Measurements from ENCODE around the gene SMIM3. TPM values are rescaled to one million over a fixed set of nuclear protein-coding genes. Genes with fewer than 3 reads are reported as not detected.

Gene SMIM3
- total and polyA plus RNA-seq, 2 of the 13 experiments (the other 11 are each of a cell fraction or from before 2014, with no cell fraction given): 11.6 to 96.7 TPM

DNA sequence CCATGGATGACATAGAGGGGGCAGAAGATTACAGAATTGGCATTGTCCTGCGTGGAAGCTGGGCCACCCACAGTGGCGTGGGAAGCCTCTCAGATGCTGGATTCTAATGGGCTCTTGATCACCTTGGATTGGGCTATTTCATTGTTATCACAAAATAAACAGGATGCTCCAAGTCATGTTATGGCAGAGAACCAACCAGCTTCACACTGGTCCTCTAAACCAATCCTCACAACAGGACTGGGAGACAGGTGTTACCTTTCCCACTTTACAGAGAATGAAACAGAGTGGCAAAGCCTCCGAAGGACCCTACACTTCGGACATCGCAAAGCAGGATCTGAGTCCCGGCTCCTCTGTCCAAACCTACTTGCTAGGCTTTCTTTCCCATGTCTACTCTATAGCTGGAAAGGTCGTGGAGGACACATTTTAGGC, 455 bp upstream of the SMIM3 start (continued):
- no peak for TF ChIP-seq NCOA5 (CRISPR knock-in tag; IDR thresholded peaks at IDR 0.05)
- TF ChIP-seq, protein P1, sequence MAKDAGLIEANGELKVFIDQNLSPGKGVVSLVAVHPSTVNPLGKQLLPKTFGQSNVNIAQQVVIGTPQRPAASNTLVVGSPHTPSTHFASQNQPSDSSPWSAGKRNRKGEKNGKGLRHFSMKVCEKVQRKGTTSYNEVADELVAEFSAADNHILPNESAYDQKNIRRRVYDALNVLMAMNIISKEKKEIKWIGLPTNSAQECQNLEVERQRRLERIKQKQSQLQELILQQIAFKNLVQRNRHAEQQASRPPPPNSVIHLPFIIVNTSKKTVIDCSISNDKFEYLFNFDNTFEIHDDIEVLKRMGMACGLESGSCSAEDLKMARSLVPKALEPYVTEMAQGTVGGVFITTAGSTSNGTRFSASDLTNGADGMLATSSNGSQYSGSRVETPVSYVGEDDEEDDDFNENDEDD (CRISPR knock-in tag; IDR thresholded peaks at IDR 0.05; ENCODE audit: borderline replicate concordance): no peak
- no peak for TF ChIP-seq SCMH1 (CRISPR knock-in tag; IDR thresholded peaks at IDR 0.05; ENCODE audit: borderline replicate concordance)
- no peak for TF ChIP-seq SMAD9 (CRISPR knock-in tag; IDR thresholded peaks at IDR 0.05)
- TF ChIP-seq ZNF766 (CRISPR knock-in tag; IDR thresholded peaks at IDR 0.05; ENCODE audit: borderline replicate concordance): no peak
- TF ChIP-seq, protein P2, sequence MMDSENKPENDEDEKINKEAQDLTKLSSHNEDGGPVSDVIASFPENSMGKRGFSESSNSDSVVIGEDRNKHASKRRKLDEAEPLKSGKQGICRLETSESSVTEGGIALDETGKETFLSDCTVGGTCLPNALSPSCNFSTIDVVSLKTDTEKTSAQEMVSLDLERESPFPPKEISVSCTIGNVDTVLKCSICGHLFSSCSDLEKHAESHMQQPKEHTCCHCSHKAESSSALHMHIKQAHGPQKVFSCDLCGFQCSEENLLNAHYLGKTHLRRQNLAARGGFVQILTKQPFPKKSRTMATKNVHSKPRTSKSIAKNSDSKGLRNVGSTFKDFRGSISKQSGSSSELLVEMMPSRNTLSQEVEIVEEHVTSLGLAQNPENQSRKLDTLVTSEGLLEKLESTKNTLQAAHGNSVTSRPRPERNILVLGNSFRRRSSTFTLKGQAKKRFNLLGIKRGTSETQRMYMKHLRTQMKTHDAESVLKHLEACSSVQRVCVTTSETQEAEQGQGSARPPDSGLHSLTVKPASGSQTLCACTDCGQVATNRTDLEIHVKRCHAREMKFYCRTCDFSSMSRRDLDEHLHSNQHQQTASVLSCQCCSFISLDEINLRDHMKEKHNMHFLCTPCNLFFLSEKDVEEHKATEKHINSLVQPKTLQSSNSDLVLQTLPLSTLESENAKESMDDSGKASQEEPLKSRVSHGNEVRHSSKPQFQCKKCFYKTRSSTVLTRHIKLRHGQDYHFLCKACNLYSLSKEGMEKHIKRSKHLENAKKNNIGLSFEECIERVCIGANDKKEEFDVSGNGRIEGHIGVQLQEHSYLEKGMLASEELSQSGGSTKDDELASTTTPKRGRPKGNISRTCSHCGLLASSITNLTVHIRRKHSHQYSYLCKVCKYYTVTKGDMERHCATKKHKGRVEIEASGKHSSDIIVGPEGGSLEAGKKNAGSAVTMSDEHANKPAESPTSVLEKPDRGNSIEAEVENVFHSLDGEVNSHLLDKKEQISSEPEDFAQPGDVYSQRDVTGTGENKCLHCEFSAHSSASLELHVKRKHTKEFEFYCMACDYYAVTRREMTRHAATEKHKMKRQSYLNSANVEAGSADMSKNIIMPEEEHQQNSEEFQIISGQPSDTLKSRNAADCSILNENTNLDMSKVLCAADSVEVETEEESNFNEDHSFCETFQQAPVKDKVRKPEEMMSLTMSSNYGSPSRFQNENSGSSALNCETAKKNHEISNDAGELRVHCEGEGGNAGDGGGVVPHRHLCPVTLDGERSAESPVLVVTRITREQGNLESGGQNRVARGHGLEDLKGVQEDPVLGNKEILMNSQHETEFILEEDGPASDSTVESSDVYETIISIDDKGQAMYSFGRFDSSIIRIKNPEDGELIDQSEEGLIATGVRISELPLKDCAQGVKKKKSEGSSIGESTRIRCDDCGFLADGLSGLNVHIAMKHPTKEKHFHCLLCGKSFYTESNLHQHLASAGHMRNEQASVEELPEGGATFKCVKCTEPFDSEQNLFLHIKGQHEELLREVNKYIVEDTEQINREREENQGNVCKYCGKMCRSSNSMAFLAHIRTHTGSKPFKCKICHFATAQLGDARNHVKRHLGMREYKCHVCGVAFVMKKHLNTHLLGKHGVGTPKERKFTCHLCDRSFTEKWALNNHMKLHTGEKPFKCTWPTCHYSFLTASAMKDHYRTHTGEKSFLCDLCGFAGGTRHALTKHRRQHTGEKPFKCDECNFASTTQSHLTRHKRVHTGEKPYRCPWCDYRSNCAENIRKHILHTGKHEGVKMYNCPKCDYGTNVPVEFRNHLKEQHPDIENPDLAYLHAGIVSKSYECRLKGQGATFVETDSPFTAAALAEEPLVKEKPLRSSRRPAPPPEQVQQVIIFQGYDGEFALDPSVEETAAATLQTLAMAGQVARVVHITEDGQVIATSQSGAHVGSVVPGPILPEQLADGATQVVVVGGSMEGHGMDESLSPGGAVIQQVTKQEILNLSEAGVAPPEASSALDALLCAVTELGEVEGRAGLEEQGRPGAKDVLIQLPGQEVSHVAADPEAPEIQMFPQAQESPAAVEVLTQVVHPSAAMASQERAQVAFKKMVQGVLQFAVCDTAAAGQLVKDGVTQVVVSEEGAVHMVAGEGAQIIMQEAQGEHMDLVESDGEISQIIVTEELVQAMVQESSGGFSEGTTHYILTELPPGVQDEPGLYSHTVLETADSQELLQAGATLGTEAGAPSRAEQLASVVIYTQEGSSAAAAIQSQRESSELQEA (CRISPR knock-in tag; IDR thresholded peaks at IDR 0.05; ENCODE audit: not compliant biosample characterization): no peak
- TF ChIP-seq, protein P3, sequence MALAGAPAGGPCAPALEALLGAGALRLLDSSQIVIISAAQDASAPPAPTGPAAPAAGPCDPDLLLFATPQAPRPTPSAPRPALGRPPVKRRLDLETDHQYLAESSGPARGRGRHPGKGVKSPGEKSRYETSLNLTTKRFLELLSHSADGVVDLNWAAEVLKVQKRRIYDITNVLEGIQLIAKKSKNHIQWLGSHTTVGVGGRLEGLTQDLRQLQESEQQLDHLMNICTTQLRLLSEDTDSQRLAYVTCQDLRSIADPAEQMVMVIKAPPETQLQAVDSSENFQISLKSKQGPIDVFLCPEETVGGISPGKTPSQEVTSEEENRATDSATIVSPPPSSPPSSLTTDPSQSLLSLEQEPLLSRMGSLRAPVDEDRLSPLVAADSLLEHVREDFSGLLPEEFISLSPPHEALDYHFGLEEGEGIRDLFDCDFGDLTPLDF (CRISPR knock-in tag; IDR thresholded peaks at IDR 0.05): no peak
- TF ChIP-seq ZNF546 (CRISPR knock-in tag; conservative IDR thresholded peaks at IDR 0.05): no peak
- no peak for TF ChIP-seq ZFP36L2 (CRISPR knock-in tag; IDR thresholded peaks at IDR 0.05)
- TF ChIP-seq ZNF260 (CRISPR knock-in tag; IDR thresholded peaks at IDR 0.05; ENCODE audit: borderline replicate concordance, low read depth): no peak
- no peak for TF ChIP-seq SNAPC2 (CRISPR knock-in tag; IDR thresholded peaks at IDR 0.05)
- no peak for TF ChIP-seq MEF2D (CRISPR knock-in tag; IDR thresholded peaks at IDR 0.05)
- TF ChIP-seq, protein P4, sequence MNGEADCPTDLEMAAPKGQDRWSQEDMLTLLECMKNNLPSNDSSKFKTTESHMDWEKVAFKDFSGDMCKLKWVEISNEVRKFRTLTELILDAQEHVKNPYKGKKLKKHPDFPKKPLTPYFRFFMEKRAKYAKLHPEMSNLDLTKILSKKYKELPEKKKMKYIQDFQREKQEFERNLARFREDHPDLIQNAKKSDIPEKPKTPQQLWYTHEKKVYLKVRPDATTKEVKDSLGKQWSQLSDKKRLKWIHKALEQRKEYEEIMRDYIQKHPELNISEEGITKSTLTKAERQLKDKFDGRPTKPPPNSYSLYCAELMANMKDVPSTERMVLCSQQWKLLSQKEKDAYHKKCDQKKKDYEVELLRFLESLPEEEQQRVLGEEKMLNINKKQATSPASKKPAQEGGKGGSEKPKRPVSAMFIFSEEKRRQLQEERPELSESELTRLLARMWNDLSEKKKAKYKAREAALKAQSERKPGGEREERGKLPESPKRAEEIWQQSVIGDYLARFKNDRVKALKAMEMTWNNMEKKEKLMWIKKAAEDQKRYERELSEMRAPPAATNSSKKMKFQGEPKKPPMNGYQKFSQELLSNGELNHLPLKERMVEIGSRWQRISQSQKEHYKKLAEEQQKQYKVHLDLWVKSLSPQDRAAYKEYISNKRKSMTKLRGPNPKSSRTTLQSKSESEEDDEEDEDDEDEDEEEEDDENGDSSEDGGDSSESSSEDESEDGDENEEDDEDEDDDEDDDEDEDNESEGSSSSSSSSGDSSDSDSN (CRISPR knock-in tag; IDR thresholded peaks at IDR 0.05): no peak
- TF ChIP-seq ZNF329 (CRISPR knock-in tag; IDR thresholded peaks at IDR 0.05; ENCODE audit: low read depth): no peak
- no peak for TF ChIP-seq ZNF331 (CRISPR knock-in tag; IDR thresholded peaks at IDR 0.05)
- TF ChIP-seq ZNF225 (CRISPR knock-in tag; IDR thresholded peaks at IDR 0.05): no peak
- no peak for TF ChIP-seq ZNF17 (CRISPR knock-in tag; IDR thresholded peaks at IDR 0.05)

All from HepG2 (cell line).